Neural progenitor cell (in vitro differentiated cells): Measurements from ENCODE around the gene NAT10. TPM values are rescaled to one million over a fixed set of nuclear protein-coding genes. Genes with fewer than 3 reads are reported as not detected.

Source experiments
- DNase-seq: peaks from one replicate; pipeline ENCODE4 v3.0.0-alpha.2; 2016; ENCODE audit warnings: low spot score
- H2AFZ ChIP-seq: fragments of 200-600 bp; sonication (generic); replicated peaks from 2 replicates; pipeline ENCODE4 v1.6.1; 2016; ENCODE audit warnings: antibody characterized with exemption
- H3F3A ChIP-seq: fragments of 200-600 bp; sonication (generic); 2 replicates; pipeline ENCODE4 v1.6.1; 2016; ENCODE audit warnings: antibody characterized with exemption, low read depth
- H3K27ac ChIP-seq: fragments of 200-600 bp; sonication (generic); 2 replicates; pipeline ENCODE4 v1.5.1; 2016; ENCODE audit warnings: mild to moderate bottlenecking
- H3K27me3 ChIP-seq: fragments of 200-600 bp; sonication (generic); 2 replicates; pipeline ENCODE4 v1.6.1; 2016; ENCODE audit warnings: mild to moderate bottlenecking, moderate library complexity
- H3K36me3 ChIP-seq: fragments of 200-600 bp; sonication (generic); 2 replicates; pipeline ENCODE4 v1.5.1; 2016
- H3K4me1 ChIP-seq: fragments of 200-600 bp; sonication (generic); 2 replicates; pipeline ENCODE4 v1.6.1; 2016; ENCODE audit warnings: mixed run types
- H3K4me2 ChIP-seq: fragments of 200-600 bp; sonication (generic); 2 replicates; pipeline ENCODE4 v1.6.1; 2016
- H3K4me3 ChIP-seq: fragments of 200-600 bp; sonication (generic); 2 replicates; pipeline ENCODE4 v1.5.1; 2016
- H3K79me2 ChIP-seq: fragments of 200-600 bp; sonication (generic); 2 replicates; pipeline ENCODE4 v1.6.1; 2016; ENCODE audit warnings: low read depth
- H3K9ac ChIP-seq: fragments of 200-600 bp; sonication (generic); 2 replicates; pipeline ENCODE4 v1.6.1; 2016
- H3K9me3 ChIP-seq: fragments of 200-600 bp; sonication (generic); 2 replicates; pipeline ENCODE4 v1.5.1; 2016; ENCODE audit warnings: low read depth
- H4K20me1 ChIP-seq: fragments of 200-600 bp; sonication (generic); 2 replicates; pipeline ENCODE4 v1.6.1; 2016; ENCODE audit warnings: low read depth
- H3K27ac Mint-ChIP-seq: 3 replicates; pipeline ENCODE4 v1.8.0; 2021; ENCODE audit warnings: mixed read lengths
- H3K27me3 Mint-ChIP-seq: 2 replicates; pipeline ENCODE4 v1.8.0; 2022; ENCODE audit warnings: low read depth, mild to moderate bottlenecking, inconsistent platforms, moderate library complexity, mixed read lengths; ENCODE audit not compliant: insufficient read depth
- H3K36me3 Mint-ChIP-seq: 3 replicates; pipeline ENCODE4 v1.8.0; 2021; ENCODE audit warnings: mixed read lengths
- H3K4me1 Mint-ChIP-seq: 3 replicates; pipeline ENCODE4 v1.8.0; 2021; ENCODE audit warnings: mixed read lengths
- H3K4me3 Mint-ChIP-seq: 3 replicates; pipeline ENCODE4 v1.8.0; 2021; ENCODE audit warnings: mild to moderate bottlenecking, moderate library complexity, mixed read lengths
- H3K9me3 Mint-ChIP-seq: 3 replicates; pipeline ENCODE4 v1.8.0; 2020; ENCODE audit warnings: mixed read lengths
- EZH2 ChIP-seq: fragments of 200-600 bp; sonication (generic); IDR thresholded peaks from 2 replicates; pipeline ENCODE4 v1.6.1; 2017; ENCODE audit warnings: antibody characterized with exemption, mild to moderate bottlenecking, moderate library complexity
- EZH2phosphoT487 ChIP-seq: fragments of 200-600 bp; sonication (generic); IDR thresholded peaks from 2 replicates; pipeline ENCODE4 v1.6.1; 2017; ENCODE audit warnings: antibody characterized with exemption
- total RNA-seq: library from RNA; depleted of rRNA; stranded (reverse); fragments of >200 nt; gene quantifications from 2 replicates; pipeline ENCODE4 v1.2.3, GENCODE V29; 2015; ENCODE audit warnings: low replicate concordance
- TF ChIP-seq, protein P1 (sequence below): fragments of 200-600 bp; sonication (generic); IDR thresholded peaks from 2 replicates; pipeline ENCODE4 v1.5.1; 2017; ENCODE audit warnings: antibody characterized with exemption, mild to moderate bottlenecking

The NAT10 gene
- total RNA-seq, 1 donor from 2014 or later, result 42.9 TPM

DNA sequence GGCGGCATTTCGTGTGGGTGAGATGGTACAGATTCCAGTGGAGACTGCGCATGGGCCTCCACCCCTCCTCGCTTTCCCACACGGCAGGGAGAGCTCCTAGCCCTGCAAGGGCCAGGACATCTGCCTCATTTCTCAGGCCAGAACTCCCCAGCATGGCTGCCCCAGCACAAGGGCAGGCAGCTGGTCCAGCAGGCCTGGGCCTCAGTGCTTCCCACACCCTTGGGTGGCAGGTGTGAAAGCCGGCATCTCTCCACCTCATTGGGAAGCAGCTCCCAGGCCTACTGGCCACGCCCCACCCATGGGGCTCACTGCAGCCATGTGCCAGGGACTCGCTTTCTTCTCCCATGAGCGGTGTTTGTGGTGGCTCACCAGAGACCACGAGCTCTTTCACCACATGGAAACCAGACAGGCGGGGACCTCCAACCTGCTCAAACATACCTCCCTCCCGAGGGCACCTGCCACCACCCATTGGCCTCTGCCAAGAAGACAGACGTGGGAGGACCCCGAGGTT is 79.1 kb downstream of the NAT10 start:
- Histone ChIP-seq H4K20me1 (no peaks in the 10 kb centered on the region), H3K36me3 (no peaks in the 10 kb centered on the region), H2AFZ (no peak overlapping the region), H3F3A (peaks cover 20% of the 10 kb centered on the region), H3K4me1 (peaks cover 30% of the 10 kb centered on the region), H3K9ac (no peak overlapping the region), H3K4me2 (no peak overlapping the region), H3K79me2 (no peaks in the 10 kb centered on the region), H3K27ac (no peak overlapping the region), H3K4me3 (no peak overlapping the region), H3K9me3 (no peaks in the 10 kb centered on the region), H3K27me3 (peaks cover 42% of the 10 kb centered on the region)
- H3K27me3 Mint-ChIP-seq, result peaks cover 3% of the 10 kb centered on the region
- H3K9me3 Mint-ChIP-seq, result no peaks in the 10 kb centered on the region
- no peaks in the 10 kb centered on the region for H3K36me3 Mint-ChIP-seq
- TF ChIP-seq EZH2phosphoT487 (no peak), EZH2 (no peak)
- TF ChIP-seq, protein P1, sequence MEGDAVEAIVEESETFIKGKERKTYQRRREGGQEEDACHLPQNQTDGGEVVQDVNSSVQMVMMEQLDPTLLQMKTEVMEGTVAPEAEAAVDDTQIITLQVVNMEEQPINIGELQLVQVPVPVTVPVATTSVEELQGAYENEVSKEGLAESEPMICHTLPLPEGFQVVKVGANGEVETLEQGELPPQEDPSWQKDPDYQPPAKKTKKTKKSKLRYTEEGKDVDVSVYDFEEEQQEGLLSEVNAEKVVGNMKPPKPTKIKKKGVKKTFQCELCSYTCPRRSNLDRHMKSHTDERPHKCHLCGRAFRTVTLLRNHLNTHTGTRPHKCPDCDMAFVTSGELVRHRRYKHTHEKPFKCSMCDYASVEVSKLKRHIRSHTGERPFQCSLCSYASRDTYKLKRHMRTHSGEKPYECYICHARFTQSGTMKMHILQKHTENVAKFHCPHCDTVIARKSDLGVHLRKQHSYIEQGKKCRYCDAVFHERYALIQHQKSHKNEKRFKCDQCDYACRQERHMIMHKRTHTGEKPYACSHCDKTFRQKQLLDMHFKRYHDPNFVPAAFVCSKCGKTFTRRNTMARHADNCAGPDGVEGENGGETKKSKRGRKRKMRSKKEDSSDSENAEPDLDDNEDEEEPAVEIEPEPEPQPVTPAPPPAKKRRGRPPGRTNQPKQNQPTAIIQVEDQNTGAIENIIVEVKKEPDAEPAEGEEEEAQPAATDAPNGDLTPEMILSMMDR, result no peak
- no peak overlapping the region for H3K4me3 Mint-ChIP-seq
- DNase-seq, result no peak
- no peak overlapping the region for H3K27ac Mint-ChIP-seq
- H3K4me1 Mint-ChIP-seq, result peaks cover 46% of the 10 kb centered on the region

DNA sequence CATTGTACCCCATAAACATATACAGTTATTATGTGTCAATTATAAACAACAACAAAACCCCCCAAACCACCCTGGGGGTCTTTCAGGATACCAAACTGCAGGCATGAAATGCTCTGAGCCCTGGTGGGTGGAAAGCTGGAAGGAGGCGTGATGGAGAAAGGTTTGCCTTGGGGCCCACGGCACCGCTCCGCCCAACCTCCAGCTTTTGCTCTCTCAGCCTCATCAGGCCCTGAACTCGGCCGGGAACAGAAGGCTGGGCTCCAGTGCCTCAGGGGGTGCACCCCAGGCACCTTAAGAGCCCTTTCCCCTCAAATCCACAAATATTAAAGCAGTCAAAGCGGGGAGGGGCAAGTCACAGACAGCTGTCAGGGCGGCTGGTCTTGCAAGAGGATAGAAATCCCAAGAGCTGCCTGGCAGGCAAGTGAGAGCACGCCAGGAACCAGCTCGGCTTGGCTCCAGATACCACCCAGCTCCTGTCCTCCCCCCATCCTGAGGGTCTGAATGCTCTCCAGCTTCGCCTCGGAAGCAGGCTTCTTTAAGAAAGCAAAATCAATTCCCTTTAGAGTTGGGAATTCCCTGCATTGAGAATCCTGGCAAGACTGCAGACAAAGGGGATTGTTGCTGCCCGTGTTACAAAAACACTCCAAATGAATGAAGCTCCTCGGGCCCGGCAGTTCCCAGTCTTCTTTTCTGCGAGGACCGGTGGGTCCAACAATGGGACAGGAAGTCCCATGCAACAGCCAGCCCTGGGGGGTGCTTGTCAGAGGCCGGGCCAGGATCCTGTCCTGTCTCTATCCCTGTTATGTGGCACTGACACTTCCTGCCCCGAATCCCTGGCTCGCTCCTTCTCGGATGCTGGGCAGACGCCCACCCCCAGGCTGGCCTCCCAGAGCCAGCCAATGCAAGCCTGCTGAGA is 80.8 kb downstream of the NAT10 start:
- peak overlapping the region; percentile 11 for H3K4me3 ChIP-seq
- peak; percentile 75 for DNase-seq
- H3K9ac ChIP-seq, result no peak overlapping the region
- peak overlapping the region; percentile 73 for H3K4me2 ChIP-seq
- peak overlapping the region; percentile 46 for H3K27ac Mint-ChIP-seq
- peaks cover 3% of the 10 kb centered on the region for H3K27me3 Mint-ChIP-seq
- no peaks in the 10 kb centered on the region for H3K9me3 Mint-ChIP-seq
- no peaks in the 10 kb centered on the region for H3K9me3 ChIP-seq
- H3K4me1 ChIP-seq, result peaks cover 30% of the 10 kb centered on the region
- peaks cover 50% of the 10 kb centered on the region for H3K4me1 Mint-ChIP-seq
- no peaks in the 10 kb centered on the region for H3K79me2 ChIP-seq
- H3K4me3 Mint-ChIP-seq, result peak overlapping the region; percentile 74
- H3K36me3 Mint-ChIP-seq, result no peaks in the 10 kb centered on the region
- H3K27me3 ChIP-seq, result peaks cover 44% of the 10 kb centered on the region
- no peaks in the 10 kb centered on the region for H4K20me1 ChIP-seq
- H3K27ac ChIP-seq, result peak overlapping the region; percentile 71
- TF ChIP-seq, protein P1, result no peak
- no peak for TF ChIP-seq EZH2phosphoT487
- TF ChIP-seq EZH2, result no peak
- peak overlapping the region; percentile 65 for H2AFZ ChIP-seq
- no peaks in the 10 kb centered on the region for H3K36me3 ChIP-seq
- peaks cover 20% of the 10 kb centered on the region for H3F3A ChIP-seq

DNA sequence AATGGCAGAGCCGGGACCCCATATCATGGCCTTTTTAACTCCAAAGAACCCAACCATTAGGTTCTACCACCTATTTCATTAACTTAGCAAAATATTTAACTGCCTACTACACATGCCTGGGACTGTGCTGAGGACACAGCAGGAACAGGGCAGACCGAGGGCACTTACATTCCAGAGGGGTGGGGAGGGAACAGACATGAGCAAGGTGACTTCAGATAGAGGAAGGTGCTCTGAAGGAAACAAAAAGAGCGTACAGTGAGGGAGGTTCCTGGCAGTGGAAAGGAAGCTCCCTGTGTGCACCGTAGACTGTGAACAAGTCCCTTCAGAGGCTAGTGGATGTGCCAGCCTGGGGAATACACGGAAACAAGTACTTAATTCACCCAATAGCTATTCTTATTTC is 82.8 kb downstream of the NAT10 start:
- Mint-ChIP-seq H3K4me1 (peaks cover 67% of the 10 kb centered on the region), H3K36me3 (no peaks in the 10 kb centered on the region), H3K4me3 (no peak overlapping the region), H3K27ac (no peak overlapping the region), H3K9me3 (no peaks in the 10 kb centered on the region), H3K27me3 (peaks cover 2% of the 10 kb centered on the region)
- DNase-seq, result no peak
- Histone ChIP-seq H3F3A (peaks cover 21% of the 10 kb centered on the region), H3K9ac (no peak overlapping the region), H3K4me3 (no peak overlapping the region), H3K36me3 (no peaks in the 10 kb centered on the region), H3K79me2 (no peaks in the 10 kb centered on the region), H3K4me1 (peaks cover 34% of the 10 kb centered on the region), H4K20me1 (no peaks in the 10 kb centered on the region), H3K27ac (no peak overlapping the region), H3K9me3 (no peaks in the 10 kb centered on the region), H3K4me2 (no peak overlapping the region), H3K27me3 (peaks cover 44% of the 10 kb centered on the region), H2AFZ (no peak overlapping the region)
- TF ChIP-seq EZH2 (no peak), EZH2phosphoT487 (no peak)
- TF ChIP-seq, protein P1, result no peak
